Brain microvascular endothelial cell (primary cell): ENCODE results near the gene MAP3K5.

Experiments
- DNase-seq: peaks from one replicate; pipeline ENCODE4 v3.0.0-alpha.2; 2020
- H3K27ac ChIP-seq: fragments of 250-450 bp; sonication (Bioruptor Pico); 2 replicates; pipeline ENCODE4 v1.5.1; 2020; ENCODE audit warnings: mild to moderate bottlenecking, moderate library complexity
- H3K27me3 ChIP-seq: fragments of 250-450 bp; sonication (Bioruptor Pico); replicated peaks from 2 replicates; pipeline ENCODE4 v1.5.1; 2020; ENCODE audit warnings: mild to moderate bottlenecking
- H3K36me3 ChIP-seq: fragments of 250-450 bp; sonication (Bioruptor Pico); replicated peaks from 2 replicates; pipeline ENCODE4 v1.5.1; 2020; ENCODE audit warnings: mild to moderate bottlenecking
- H3K4me3 ChIP-seq: 2 replicates; pipeline ENCODE4 v1.5.1; 2011; ENCODE audit warnings: low read depth, mild to moderate bottlenecking, control low read depth, low read length, moderate library complexity
- CTCF ChIP-seq: IDR thresholded peaks from 2 replicates; pipeline ENCODE4 v1.5.1; 2011; ENCODE audit warnings: low read depth, mild to moderate bottlenecking, moderate library complexity, low read length, control low read depth, inconsistent platforms; ENCODE audit errors: missing control alignments
- in situ Hi-C: cut with HindIII; loops from 2 replicates; pipeline ENCODE4 v1.10.0; 2017; ENCODE audit warnings: low sequenced_read_pairs, low pct_ligation_motif_present

The MAP3K5 gene

GRCh38 chr6:136726837-136727557 is 65.3 kb downstream of the MAP3K5 start:
- no peak for DNase-seq
- in situ Hi-C loops = no loop called here
- Histone ChIP-seq H3K27me3 (no peaks in the 10 kb centered on the region), H3K36me3 (no peaks in the 10 kb centered on the region), H3K27ac (no peak overlapping the region), H3K4me3 (no peak overlapping the region)
- TF ChIP-seq CTCF = no peak

GRCh38 chr6:136725124-136725523 is 67.2 kb downstream of the MAP3K5 start:
- in situ Hi-C loops = no loop called here
- Histone ChIP-seq H3K4me3 (no peak overlapping the region), H3K27me3 (no peaks in the 10 kb centered on the region), H3K36me3 (no peaks in the 10 kb centered on the region), H3K27ac (no peak overlapping the region)
- TF ChIP-seq CTCF = no peak
- no peak for DNase-seq

GRCh38 chr6:136723780-136724179 is 68.5 kb downstream of the MAP3K5 start:
- TF ChIP-seq CTCF = no peak
- Histone ChIP-seq H3K4me3 (no peak overlapping the region), H3K27ac (no peak overlapping the region), H3K36me3 (no peaks in the 10 kb centered on the region), H3K27me3 (no peaks in the 10 kb centered on the region)
- in situ Hi-C loops = no loop called here
- no peak for DNase-seq

DNA sequence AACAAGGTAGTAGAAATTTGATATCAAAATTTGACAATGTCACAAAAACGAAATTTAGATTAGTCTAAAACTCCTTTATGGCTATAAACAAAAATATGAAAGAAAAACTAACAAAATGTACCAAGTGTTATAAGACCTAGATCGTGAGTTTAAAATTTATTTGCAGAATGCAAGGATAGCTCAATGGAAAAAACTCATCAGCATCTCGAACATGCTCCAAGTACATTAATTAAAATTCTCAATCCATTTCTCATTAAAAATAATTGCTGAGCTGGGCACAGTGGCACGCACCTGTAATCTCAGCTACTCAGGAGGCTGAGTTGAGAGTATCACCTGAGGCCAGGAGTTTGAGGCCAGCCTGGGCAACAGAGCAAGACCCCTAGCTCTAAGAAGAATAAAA is 70.8 kb downstream of the MAP3K5 start:
- no peak overlapping the region for H3K27ac ChIP-seq
- H3K27me3 ChIP-seq = no peaks in the 10 kb centered on the region
- in situ Hi-C loops = no loop called here
- no peaks in the 10 kb centered on the region for H3K36me3 ChIP-seq
- no peak for DNase-seq
- no peak for TF ChIP-seq CTCF
- no peak overlapping the region for H3K4me3 ChIP-seq

- Histone ChIP-seq H3K4me3 (no peak overlapping the region), H3K27me3 (no peaks in the 10 kb centered on the region), H3K27ac (no peak overlapping the region), H3K36me3 (no peaks in the 10 kb centered on the region)
- TF ChIP-seq CTCF = no peak
- DNase-seq = no peak
- in situ Hi-C loops = no loop called here
Measured at GRCh38 chr6:136720045-136720770, 72.1 kb downstream of the MAP3K5 start.
